ENCODE data around the gene PRDX2.

The PRDX2 gene

GRCh38 chr19:12779162-12779993 is 22.2 kb downstream of the PRDX2 start:
- DNase-seq = no peak

DNA sequence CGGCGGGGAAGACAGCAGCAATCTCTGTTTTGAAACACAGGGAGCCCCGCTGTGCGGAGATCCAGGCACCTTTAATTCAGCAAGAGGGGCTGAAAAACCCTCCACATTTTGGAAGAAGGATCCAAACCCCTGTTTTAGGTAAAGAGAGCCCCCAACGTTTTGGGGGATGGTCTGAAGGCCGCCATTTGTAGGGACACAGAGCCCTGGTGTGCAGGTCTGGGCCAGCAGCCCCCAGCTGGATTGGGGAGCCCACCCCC is 22.8 kb downstream of the PRDX2 start:
- no peak for DNase-seq

DNA sequence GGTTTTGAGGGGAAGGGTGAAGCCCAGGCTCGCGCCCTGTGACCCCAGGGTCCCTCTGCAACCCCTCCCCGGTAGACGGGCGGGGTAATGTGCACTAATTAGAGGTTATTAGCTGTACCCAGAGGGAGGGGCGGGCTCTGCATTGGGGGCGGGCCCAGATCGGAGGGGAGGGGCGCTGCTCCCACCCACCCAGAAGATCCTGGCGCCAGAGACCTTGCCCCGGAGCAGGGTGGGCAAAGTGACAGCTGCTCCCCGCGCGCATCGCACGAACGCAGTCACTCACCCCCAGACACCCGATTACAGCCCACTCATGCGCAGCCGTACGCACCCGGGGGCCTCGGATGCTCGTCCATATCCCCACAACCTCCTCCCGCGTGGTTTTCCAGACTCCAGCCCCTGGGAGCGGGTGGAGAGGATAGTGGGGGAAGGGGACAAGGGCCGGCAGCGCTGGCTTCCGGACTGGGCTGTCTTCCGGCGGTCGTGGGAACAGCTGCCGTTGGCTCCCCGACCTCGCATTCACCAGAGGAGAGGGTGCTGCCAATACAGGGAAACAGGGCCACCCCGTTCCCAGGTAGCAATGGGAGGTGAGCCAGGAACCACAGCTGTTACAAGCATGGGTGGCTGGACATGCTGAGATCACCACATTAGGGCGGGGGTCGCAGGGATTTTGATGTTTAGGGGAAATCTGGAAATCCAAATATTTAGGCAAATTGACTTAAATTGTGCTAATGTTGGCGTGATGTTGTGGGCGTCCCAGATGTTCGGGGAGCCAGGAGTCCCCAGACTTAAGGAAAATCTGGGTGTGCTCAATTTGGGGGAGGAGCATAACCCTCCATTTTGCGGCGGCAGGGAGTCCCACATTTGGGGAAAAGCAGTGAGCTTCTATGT is 23.3 kb downstream of the PRDX2 start:
- DNase-seq = peak; percentile 35

- DNase-seq = peak; percentile 73
These were observed 24.2 kb downstream of the PRDX2 start for GRCh38 chr19:12777217-12778016.

DNA sequence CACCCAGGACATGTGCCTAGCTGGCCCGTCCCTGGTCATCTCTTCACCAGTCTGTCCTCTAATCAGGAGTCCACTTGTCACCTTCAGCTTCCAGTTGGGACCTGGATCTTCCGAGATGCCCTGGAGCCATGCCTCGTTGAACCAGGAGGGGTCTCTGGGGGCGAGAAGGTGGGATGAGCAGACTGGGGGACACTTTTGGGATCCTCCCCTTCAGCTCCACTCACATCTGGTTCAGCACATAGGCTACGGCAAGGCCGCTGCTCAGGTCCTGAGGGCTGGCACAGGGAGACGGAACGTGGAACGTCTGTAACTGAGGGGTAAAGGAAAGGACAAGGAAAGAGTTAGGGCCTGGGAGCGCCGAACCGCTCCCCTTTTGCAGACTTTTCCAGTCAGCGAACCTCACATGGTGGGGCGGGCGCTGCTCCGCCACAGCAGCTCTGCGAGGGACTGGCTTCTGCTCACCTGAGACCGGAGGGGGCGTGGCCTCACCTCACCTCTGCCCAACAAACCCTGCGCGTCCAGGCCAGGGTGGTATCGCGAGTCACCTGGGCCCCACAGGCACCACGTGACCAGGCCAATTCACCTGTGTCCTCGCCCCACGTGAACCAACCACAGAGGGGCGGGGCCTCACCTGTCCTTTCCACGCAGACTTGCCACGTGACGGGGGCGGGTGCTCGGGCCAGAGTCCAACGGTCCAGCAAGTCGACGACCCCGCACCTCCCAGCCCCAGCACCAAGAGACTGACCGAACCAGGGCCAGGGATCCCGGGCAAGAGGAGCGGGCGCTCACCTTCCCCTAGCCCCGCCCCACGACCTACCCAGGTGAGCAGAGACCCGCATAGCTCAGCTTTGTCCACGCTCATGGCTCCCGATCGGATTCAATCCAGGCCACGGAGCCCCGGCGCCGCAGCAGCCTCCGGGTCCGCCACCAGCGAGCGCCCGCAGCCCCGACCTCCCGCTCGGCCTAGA is 26.7 kb downstream of the PRDX2 start, which contains the start of gene HOOK2:
Gene HOOK2, minus strand, starts transcription at position 965 of the 968 bp plus-strand sequence. Its CDS starts 103 bp downstream, at position 862.
- DNase-seq = peak; percentile 38

DNA sequence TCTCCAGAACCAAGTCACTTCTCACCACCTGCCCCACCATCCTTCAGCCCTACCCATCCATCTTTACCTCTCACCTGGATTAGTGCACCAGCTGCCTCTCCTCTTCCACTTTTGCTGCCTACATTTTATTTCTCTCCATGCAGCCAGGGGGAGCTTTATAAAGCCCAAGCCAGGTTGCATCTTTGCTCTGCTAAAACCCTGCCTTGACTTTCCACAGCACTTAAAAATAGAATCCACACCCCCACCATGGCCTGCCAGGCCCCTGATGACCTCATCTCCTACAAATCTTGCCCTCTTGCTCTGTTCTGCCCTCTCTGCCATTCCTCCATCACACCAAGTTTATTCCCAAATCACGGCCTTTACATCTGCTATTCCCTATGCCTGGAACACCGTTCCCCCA is 28.0 kb downstream of the PRDX2 start:
- DNase-seq = no peak

DNA sequence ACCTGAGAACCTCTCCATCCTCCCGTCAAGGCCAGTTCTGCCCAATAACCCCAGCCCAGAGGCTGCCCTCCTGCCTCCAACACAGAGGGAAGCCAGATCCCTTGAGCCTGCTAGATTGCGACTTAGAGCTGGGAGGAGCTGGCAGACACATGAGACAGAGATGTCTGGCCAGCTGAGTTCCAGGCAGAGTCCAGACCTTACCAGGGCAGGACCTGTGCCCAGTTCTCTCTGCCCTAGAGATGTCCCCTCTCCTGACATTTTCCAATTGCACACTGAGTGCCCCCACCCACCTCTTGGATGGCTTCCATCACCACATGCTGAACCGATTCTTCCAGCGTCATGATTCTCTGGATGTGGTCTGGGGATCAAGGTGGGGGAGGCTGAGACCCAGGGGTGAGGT is 29.3 kb downstream of the PRDX2 start:
- DNase-seq = no peak

GRCh38 chr19:12770922-12771321 is 30.7 kb downstream of the PRDX2 start:
- DNase-seq = no peak

DNA sequence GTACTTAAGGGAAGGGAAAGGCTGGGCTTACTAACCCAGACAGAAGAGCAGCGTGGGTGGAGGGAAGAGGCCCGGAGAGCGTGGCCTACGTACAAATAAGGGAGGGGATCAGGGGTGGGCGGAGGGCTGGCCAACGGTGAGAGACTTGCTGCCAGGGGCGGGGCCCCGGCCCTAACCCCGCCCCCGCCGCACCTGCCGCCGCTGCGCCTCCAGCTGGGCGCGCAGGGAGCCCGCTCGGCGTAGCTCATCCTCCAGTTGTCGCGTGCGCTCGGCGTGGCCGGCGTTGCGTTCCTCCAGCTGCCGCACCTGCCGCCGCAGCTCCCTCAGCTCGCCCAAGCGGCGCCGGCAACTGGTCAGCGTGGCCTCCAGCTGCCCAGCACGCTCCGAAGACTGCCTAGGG is 31.9 kb downstream of the PRDX2 start:
- DNase-seq = peak; percentile 72

- DNase-seq = no peak
These were observed 33.9 kb downstream of the PRDX2 start for GRCh38 chr19:12767666-12768065.

DNA sequence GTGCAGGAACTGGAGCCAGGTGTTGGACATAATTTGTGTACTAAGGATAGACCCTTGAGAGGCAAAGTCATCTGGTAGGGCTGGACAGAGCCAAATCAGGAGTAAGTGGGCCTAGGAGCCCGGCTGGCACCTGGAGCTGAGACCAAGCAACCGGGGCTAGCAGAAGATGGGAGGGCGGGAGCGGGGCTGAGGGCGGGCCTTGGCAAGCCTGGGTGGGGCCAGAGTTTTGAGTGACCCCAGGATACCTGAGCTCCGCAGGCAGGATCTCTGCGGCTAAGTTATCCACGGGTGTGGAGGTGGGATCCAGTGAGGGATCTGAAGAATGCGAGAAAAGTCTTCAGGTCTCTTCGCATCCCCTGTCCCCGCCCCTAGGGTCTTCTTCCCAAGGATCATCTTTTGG is 34.5 kb downstream of the PRDX2 start:
- no peak for DNase-seq

GRCh38 chr19:12766051-12766521 is 35.5 kb downstream of the PRDX2 start:
- peak; percentile 77 for DNase-seq

DNA sequence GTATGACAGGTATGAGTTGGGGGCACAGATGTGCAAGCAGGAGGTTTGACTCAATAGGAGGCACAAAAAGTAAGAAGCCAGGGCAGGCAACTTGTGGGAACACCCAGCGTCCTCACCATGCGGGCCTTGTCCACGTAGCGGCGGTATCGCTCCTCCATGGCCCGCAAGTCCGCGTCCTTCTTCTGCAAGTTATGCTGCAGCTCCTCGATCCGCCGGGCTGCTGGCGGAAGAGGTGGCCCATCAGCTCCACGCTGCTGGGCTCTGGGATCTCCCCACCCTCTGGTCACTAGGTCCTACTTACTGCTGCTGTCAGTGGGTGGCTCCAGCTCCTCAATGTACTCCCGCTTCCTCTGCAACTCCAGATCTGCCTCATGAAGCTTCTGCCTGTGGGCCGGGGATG is 36.9 kb downstream of the PRDX2 start:
- no peak for DNase-seq

DNA sequence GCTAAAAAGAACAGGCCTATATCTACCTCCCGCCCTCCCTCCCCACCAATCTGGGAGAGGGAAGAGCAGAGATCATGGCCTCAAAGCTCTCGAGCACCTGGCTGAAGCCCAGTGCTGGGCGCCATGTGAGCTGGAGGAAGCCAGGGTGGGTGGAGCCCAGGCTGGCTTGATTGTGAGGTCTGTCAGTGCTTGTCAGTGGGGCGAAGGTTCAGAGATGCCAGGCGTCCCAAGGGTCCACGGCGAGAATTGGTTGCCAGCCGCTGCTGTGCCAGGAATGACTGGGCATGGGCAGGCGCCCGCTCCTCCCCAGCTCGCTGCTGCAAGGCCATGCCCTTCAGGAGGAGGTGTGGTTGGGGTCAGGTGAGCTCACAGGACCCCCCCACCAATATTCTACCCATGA is 38.5 kb downstream of the PRDX2 start:
- DNase-seq = no peak

DNA sequence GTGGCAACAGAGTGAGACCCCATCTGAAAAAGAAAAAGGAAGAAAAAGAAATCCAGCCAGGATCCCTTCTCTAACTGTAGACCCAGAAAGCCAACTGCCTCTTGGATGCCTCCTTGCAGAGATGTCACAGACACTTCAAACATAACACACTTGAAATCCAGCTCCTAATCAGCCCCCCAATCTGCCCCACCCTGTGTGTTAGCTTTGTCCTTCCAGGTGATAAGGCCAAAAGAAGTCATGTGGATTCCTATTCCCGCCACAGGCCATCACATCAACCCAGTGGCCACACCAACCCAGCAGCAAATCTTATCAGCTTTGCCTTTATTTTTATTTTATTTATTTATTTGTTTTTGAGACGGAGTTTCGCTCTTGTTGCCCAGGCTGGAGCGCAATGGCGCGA is 41.9 kb downstream of the PRDX2 start:
- DNase-seq = no peak

- DNase-seq = peak; percentile 36
These were observed 43.9 kb downstream of the PRDX2 start for GRCh38 chr19:12757544-12758274.

DNA sequence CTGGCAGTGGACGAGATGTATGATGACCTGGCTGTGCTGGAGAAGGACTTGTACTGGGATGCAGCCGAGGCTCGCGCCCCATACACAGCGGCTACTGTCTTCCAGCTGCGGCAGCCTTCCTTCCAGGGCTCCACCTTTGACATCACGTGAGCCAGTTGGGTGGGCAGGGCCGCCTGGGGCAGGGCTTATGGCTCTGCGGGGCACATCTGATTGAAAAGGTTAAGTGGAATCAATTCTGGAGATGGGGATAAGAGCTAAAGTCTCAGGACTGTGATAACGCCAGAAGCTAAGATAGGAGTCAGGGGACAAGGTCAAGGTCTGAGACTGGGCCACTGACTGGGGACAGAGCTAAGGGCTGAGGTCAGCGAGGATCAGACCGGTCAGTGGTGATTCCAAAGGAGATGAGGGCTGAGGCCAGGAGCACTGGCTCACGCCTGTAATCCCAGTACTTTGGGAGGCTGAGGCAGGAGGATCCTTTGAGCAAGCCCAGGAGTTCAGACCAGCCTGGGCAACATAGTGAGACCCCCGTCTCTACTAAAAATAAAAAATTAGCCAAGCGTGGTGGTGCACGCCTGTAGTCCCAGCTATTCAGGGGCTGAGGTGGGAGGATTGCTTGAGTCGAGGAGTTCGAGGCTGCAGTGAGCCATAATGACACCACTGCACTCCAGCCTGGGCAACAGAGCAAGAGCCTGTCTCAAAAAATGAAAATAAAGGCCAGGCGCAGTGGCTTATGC is 45.3 kb downstream of the PRDX2 start:
- DNase-seq = no peak

DNA sequence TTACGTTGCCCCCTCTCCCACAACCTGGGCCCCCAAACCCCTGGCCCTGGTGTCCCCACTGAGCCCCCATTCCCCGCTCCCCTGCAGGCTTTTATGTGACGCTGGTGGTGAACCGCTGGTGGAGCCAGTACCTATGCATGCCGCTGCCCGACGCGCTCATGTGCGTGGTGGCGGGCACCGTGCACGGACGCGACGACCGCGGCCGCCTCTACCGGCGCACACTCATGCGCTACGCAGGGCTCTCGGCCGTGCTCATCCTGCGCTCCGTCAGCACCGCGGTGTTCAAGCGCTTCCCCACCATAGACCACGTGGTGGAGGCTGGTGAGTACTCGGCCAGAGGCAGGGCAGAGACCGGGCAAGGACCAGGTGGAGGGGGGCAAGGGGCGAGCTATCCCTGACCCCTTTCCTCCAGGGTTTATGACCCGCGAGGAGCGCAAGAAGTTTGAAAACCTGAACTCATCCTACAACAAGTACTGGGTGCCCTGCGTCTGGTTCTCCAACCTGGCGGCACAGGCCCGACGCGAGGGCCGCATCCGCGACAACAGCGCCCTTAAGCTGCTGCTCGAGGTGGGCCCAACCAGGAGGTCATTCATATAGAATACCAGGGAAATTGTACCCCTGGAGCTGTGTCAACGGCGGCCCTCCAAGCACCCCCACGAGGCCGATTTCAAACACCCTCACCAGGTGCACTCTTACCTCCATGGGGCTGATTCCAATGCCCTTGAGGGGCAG is 47.0 kb downstream of the PRDX2 start:
- no peak for DNase-seq

DNA sequence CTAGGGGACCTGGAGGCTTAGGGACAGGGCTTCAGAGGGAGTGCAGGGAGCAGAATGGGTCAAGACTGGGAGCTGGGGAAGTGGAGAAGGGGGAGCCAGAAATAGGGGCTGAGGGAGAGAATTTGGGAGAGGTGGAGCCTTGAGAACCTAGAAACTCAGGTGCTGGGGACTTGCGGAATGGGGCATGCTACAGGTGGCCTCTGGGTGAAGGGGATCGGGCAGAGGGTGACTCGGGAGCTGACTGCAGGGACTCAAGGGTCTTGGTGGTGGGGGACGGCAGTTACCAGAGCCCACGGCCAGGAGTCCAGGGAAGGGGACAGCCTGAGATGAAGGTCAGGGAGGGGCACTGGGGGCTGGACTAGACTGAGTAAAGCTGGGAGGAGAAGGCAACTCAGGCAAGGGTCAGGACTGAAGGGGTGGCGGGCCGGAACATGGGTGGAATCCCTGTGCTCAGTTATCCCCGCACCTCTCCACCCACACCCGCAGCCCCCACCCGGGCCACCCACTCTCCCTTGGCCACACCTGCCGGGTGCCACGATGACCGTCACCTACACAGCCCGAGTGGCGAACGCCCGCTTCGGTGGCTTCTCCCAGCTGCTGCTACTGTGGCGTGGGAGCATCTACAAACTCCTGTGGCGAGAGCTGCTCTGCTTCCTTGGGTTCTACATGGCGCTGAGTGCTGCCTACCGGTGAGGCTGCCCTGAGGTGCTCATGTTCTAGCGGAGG is 49.4 kb downstream of the PRDX2 start:
- no peak for DNase-seq

All from CD4-positive, alpha-beta T cell treated with Interleukin-4 for 4 hours (primary cell).